NCI-H345 treated with DMSO at 0.1 percent for 48 hours (cell line): ENCODE results near the gene RALB.
"Not testable (repeated sequence)": the region's sequence is repeated elsewhere in the genome, so short reads cannot be mapped to it uniquely, and the experiment has no call there.

Source experiments
- DNase-seq: peaks from one replicate; lab custom pipeline; 2025; ENCODE audit not compliant: unreplicated experiment; lab: John Stamatoyannopoulos, UW

Gene RALB

GRCh38 chr2:120290737-120291136, 38.1 kb downstream of the RALB start:
- no peak for DNase-seq

- no peak for DNase-seq
These were observed 39.0 kb downstream of the RALB start for GRCh38 chr2:120291401-120292311.

- DNase-seq, result no peak
These were observed 40.7 kb downstream of the RALB start for GRCh38 chr2:120293096-120294007.

- no peak for DNase-seq
These were observed 41.3 kb downstream of the RALB start for GRCh38 chr2:120294008-120294340.

- DNase-seq, result no peak
These were observed 45.7 kb downstream of the RALB start for GRCh38 chr2:120298173-120298835.

GRCh38 chr2:120299004-120299403, 46.4 kb downstream of the RALB start:
- no peak for DNase-seq

DNA sequence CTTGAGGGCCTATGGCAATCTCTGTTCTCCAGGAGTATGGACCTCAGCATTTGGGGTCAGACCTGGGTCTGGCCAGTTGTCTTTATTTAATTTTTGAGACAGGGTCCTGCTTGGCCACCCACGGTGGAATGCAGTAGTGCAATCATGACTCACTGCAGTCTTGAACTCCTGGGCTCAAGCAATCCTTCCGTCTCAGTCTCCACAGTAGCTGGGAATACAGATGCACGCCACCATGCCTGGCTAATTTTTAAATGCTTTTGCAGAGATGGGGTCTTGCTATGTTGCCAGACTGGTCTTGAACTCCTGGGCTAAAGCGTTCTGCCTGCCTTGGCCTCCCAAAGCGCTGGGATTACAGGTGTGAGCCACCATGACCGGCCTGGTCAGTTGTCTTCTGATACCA, 46.9 kb downstream of the RALB start:
- no peak for DNase-seq

GRCh38 chr2:120300385-120300784, 47.7 kb downstream of the RALB start:
- DNase-seq, result no peak

GRCh38 chr2:120301284-120301683, 48.6 kb downstream of the RALB start:
- no peak for DNase-seq

- no peak for DNase-seq
These were observed 49.6 kb downstream of the RALB start for GRCh38 chr2:120302301-120302700.

GRCh38 chr2:120303177-120303576, 50.5 kb downstream of the RALB start:
- no peak for DNase-seq

- DNase-seq, result no peak
These were observed 52.6 kb downstream of the RALB start for GRCh38 chr2:120305296-120305695.

DNA sequence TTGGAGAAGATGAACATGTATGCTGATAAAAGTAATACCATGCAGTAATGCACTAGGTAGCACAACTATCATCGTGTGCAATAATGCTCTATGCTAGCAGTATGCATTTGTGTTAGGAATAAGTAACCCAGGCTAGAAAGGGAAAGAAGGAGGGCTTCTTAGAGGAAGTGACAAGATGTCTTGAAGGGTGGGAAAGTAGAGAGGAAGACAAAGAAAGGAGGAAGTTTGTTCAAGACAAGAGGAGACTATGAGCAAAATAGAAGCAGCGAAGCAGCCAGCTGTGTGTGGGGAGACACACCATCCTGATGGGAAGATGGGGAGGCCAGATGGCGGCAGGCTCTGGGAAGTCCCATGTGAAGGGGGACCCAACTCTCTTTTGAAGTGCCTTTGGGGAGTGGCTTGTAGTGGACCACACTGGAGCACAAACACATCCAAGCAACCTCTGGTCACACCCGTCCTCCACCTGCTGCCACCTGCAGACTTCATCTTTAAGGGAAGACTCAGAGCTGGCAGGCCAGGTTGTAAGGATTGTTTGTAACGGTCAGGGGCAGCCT, 53.4 kb downstream of the RALB start:
- no peak for DNase-seq

GRCh38 chr2:120307482-120307881, 54.8 kb downstream of the RALB start:
- no peak for DNase-seq

- no peak for DNase-seq
These were observed 55.6 kb downstream of the RALB start for GRCh38 chr2:120308038-120308910.

DNA sequence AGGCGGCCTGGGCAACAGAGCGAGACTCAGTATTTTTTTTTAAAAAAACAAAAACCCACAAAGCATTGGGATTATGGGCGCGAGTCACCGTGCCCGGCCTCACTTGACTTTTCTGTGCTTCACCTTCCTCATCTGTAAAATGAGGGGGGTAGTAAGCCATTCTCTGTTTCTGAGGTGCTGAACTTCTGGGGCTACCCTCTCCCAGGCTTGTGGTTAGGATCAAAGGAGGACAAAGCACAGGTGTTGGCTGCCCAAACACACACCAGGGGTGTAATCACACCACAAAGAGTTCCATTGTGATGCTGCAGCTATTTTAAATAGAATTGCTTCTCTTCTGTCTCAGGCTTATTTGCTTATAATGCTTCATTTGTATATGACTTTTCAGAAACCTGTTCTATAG, 57.5 kb downstream of the RALB start:
- no peak for DNase-seq

GRCh38 chr2:120310841-120311240, 58.2 kb downstream of the RALB start:
- DNase-seq, result not testable (repeated sequence)

DNA sequence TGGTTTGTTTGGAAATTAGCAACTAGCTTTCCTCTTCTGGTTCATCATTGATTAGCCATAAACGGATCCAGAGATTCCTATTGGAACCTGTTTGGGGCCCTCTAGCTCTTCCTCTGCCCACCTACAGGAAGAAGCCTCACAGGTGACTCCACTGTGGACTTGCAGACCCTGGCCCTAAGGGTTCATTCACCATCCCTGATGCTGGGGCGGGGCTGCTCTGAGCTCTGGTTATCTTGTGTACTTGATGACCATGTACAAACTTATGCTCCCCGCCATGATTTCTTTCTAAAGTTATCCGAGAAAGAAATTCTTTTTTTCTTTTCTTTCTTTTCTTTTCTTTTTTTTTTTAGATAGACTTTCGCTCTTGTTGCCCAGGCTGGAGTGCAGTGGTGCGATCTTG, 59.4 kb downstream of the RALB start:
- DNase-seq, result no peak

GRCh38 chr2:120312860-120313694, 60.4 kb downstream of the RALB start:
- DNase-seq, result peak; percentile 71
